Suprapubic skin (tissue), 4 donors: ENCODE measurements around the gene CDH11. TPM values are rescaled to one million over a fixed set of nuclear protein-coding genes. Genes with fewer than 3 reads are reported as not detected.

Source experiments
- DNase-seq, 2 donors: peaks; one replicate each; pipeline ENCODE4 v3.0.0-alpha.2; 2019; ENCODE audit warnings: low spot score in 2 of 2
- H3K27ac ChIP-seq: fragments of 200-600 bp; sonication (generic); one replicate; pipeline ENCODE4 v1.5.1; 2019
- H3K27me3 ChIP-seq: fragments of 200-600 bp; sonication (generic); one replicate; pipeline ENCODE4 v1.5.1; 2019
- H3K36me3 ChIP-seq: fragments of 200-600 bp; sonication (generic); one replicate; pipeline ENCODE4 v1.5.1; 2019
- H3K4me1 ChIP-seq: fragments of 200-600 bp; sonication (generic); one replicate; pipeline ENCODE4 v1.5.1; 2019
- H3K4me3 ChIP-seq: fragments of 200-600 bp; sonication (generic); one replicate; pipeline ENCODE4 v1.5.1; 2019; ENCODE audit warnings: mild to moderate bottlenecking
- H3K9me3 ChIP-seq: fragments of 200-600 bp; sonication (generic); one replicate; pipeline ENCODE4 v1.5.1; 2019
- CTCF ChIP-seq, 2 donors: fragments of 200-600 bp in 1 of 2; fragments of 450-650 bp in 1 of 2; sonication (generic) in 1 of 2; IDR thresholded peaks; one replicate each; pipeline ENCODE4 v1.5.1; 2016 to 2019; ENCODE audit warnings: antibody characterized with exemption in 2 of 2, mild to moderate bottlenecking in 1 of 2, moderate library complexity in 1 of 2
- EP300 ChIP-seq: sonication (generic); formaldehyde crosslinking; IDR thresholded peaks from one replicate; pipeline ENCODE4 v1.6.1; 2017; ENCODE audit warnings: antibody characterized with exemption
- POLR2A ChIP-seq, 2 donors: fragments of 450-650 bp; IDR thresholded peaks; one replicate each; pipeline ENCODE4 v1.6.1; 2017; ENCODE audit warnings: antibody characterized with exemption in 2 of 2, mild to moderate bottlenecking in 2 of 2, moderate library complexity in 2 of 2
- POLR2AphosphoS5 ChIP-seq, 3 donors: sonication (generic); formaldehyde crosslinking; IDR thresholded peaks; one replicate each; pipeline ENCODE4 v1.6.1; 2017; ENCODE audit warnings: antibody characterized with exemption in 3 of 3
- WGBS: methylation state at CpG from one replicate; pipeline ENCODE4 v1.1.5; 2018; 5-methylcytosine and 5-hydroxymethylcytosine counted together
- total RNA-seq, 4 donors: library from RNA; depleted of rRNA; stranded (reverse); fragments of >200 nt; gene quantifications; one replicate each; pipeline ENCODE4 v1.1.0, GENCODE V29; 2016

The CDH11 gene
- total RNA-seq, 4 donors from 2014 or later: 10.3 to 41.4 (median 25.8) TPM

GRCh38 chr16:65037556-65037955, 84.3 kb downstream of the CDH11 start:
- no peak for DNase-seq
- Histone ChIP-seq H3K36me3 (no peaks in the 10 kb centered on the region), H3K27me3 (no peaks in the 10 kb centered on the region), H3K4me3 (no peak overlapping the region), H3K9me3 (no peaks in the 10 kb centered on the region), H3K27ac (no peak overlapping the region), H3K4me1 (no peaks in the 10 kb centered on the region)
- 66% methylated on average over 4 of the region's 4 CpGs for WGBS
- TF ChIP-seq POLR2A (IDR thresholded peaks at IDR 0.05): no peak
- no peak for TF ChIP-seq CTCF (IDR thresholded peaks at IDR 0.05)
- no peak for TF ChIP-seq EP300
- TF ChIP-seq POLR2AphosphoS5 (IDR thresholded peaks at IDR 0.05): no peak

GRCh38 chr16:65034915-65035314, 86.9 kb downstream of the CDH11 start:
- DNase-seq: no peak
- Histone ChIP-seq H3K36me3 (no peaks in the 10 kb centered on the region), H3K27me3 (no peaks in the 10 kb centered on the region), H3K9me3 (no peaks in the 10 kb centered on the region), H3K4me3 (no peak overlapping the region), H3K27ac (no peak overlapping the region), H3K4me1 (no peaks in the 10 kb centered on the region)
- WGBS: 84% methylated on average over 8 of the region's 8 CpGs
- TF ChIP-seq EP300 (no peak), CTCF (IDR thresholded peaks at IDR 0.05) (no peak), POLR2AphosphoS5 (IDR thresholded peaks at IDR 0.05) (no peak)

DNA sequence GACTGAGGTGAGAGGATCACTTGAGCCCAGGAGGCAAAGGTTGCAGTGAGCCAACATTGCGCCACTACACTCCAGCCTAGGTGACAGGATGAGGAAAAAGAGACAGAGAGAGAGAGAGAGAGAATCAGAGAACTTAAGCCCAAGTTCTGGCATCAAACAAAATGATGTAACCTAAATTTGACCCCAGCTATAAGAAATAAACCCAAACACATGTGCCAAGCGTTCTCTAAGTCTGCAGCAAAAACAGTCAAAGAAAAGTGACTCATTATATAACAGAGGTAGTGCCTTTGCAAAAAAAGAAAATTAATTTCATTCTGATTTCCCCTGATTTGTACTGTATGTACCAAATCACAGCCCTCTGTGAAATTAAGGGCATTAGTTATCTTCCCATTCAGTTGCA, 89.5 kb downstream of the CDH11 start:
- H3K4me1 ChIP-seq: no peaks in the 10 kb centered on the region
- no peak for TF ChIP-seq POLR2AphosphoS5 (IDR thresholded peaks at IDR 0.05)
- TF ChIP-seq POLR2A (IDR thresholded peaks at IDR 0.05): no peak
- TF ChIP-seq CTCF (IDR thresholded peaks at IDR 0.05): no peak
- no peak for TF ChIP-seq EP300
- no peaks in the 10 kb centered on the region for H3K27me3 ChIP-seq
- no peak for DNase-seq
- no peaks in the 10 kb centered on the region for H3K36me3 ChIP-seq
- no peak overlapping the region for H3K4me3 ChIP-seq
- 80% methylated on average over 2 of the region's 2 CpGs for WGBS
- H3K27ac ChIP-seq: no peak overlapping the region
- H3K9me3 ChIP-seq: no peaks in the 10 kb centered on the region

DNA sequence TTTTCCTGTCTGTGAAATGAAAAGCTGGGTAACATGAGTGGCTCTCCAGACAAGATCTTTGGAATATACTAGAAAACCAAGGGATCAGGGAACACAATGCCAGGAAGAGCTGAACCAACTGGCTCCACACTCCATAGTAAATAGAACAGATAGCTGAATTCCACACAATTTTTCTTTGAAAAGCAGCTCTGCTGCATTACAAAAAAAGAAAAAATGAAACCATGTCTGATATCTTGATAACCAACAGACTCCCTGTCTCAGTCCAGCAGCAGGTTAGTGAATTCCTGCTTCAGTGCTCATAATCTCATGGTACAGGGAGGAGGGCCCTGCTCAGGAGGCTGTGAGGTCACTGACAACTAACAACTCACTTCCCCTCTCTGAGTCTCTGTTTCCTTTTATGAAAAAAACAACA, 97.1 kb downstream of the CDH11 start:
- no peak for DNase-seq
- Histone ChIP-seq H3K27me3 (no peaks in the 10 kb centered on the region), H3K27ac (no peak overlapping the region), H3K4me3 (no peak overlapping the region), H3K4me1 (no peaks in the 10 kb centered on the region), H3K36me3 (no peaks in the 10 kb centered on the region), H3K9me3 (no peaks in the 10 kb centered on the region)
- no peak for TF ChIP-seq EP300
- no peak for TF ChIP-seq POLR2A (IDR thresholded peaks at IDR 0.05)
- no peak for TF ChIP-seq CTCF (IDR thresholded peaks at IDR 0.05)
- no peak for TF ChIP-seq POLR2AphosphoS5 (IDR thresholded peaks at IDR 0.05)

DNA sequence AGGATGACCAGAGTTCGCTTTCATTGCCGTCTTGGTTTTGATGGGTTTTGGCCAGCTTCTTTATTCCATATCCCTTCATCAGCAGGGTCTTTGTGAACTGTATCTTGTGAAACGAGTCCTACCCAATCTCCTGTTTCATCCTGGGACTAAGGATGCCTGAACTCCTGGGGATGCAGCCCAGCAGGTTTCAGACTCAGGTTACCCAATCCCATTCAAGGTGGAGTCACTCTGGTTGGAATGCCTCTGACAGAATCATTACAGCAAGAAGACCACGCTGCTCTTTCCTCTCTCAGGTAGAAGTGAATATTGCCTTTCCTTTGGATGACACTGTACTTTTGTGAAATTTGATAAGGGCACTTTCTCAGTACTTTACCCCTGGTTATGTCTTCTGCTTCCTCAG, 98.1 kb downstream of the CDH11 start:
- Histone ChIP-seq H3K27ac (no peak overlapping the region), H3K9me3 (no peaks in the 10 kb centered on the region), H3K4me1 (no peaks in the 10 kb centered on the region), H3K4me3 (no peak overlapping the region), H3K27me3 (no peaks in the 10 kb centered on the region), H3K36me3 (no peaks in the 10 kb centered on the region)
- DNase-seq: no peak
- TF ChIP-seq POLR2AphosphoS5 (IDR thresholded peaks at IDR 0.05): no peak
- TF ChIP-seq EP300: no peak
- no peak for TF ChIP-seq CTCF (IDR thresholded peaks at IDR 0.05)
- no peak for TF ChIP-seq POLR2A (IDR thresholded peaks at IDR 0.05)
- WGBS: 89% methylated on average over 4 of the region's 4 CpGs
